ENCODE results near the gene PHYHIPL.
"Not testable (repeated sequence)": the region's sequence is repeated elsewhere in the genome, so short reads cannot be mapped to it uniquely, and the experiment has no call there.

Gene PHYHIPL

GRCh38 chr10:59175538-59176240 lies 754 bp upstream of the PHYHIPL start:
- Mint-ChIP-seq H3K9me3 (peaks cover 3 to 7% of the 10 kb centered on the region in 2 donors), H3K27ac (no peak overlapping the region)

DNA sequence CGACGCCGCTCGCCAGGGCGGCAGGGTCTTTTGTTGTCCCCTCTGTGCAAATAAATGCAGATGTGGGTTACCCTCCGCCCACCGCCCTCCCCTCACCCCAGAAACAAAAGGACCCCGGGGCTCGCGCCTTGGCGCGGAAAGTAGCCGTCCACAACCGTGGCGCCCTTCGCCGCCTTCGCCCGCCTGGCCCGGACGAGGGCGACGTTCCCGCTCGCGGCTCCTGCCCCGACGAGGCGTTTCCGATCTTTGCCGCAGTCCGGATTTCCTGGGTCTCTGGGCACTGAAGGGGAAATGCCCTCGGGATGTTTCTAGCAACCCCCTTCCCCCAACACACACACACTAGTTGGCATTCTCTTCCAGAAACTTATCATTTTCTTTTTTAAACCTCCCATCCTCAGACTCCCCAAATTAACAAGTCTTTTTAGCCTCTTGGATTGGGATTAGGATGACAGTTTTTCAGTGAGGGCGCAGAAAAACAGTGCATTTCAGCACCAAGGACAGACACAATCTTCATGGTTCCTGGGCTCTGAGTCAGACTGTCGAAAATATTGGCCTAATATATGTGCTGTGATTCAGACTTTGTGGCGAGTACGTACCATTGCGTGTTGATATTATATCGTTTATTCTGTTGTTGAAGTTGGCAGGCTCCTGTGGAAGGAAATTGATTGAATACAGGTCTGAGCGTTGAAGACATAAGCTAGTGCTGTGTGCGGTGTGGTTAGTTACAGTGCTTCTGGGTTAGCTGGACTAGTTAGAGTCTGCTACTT lies 771 bp downstream of the PHYHIPL start:
- ATAC-seq (replicated peaks) (no peak), DNase-seq (no peak)
- peaks cover 3 to 7% of the 10 kb centered on the region in 2 donors for H3K9me3 Mint-ChIP-seq
- H3K27me3 Mint-ChIP-seq, result peaks cover 27 to 31% of the 10 kb centered on the region in 2 donors
- peak overlapping the region in 1 of 2 donors; percentile 36 for H3K4me3 Mint-ChIP-seq
- no peaks in the 10 kb centered on the region for H3K36me3 Mint-ChIP-seq
- H3K27ac Mint-ChIP-seq, result no peak overlapping the region
- peaks cover 4 to 10% of the 10 kb centered on the region in 2 donors for H3K4me1 Mint-ChIP-seq

More at GRCh38 chr10:59175538-59176240, 754 bp upstream of the PHYHIPL start:
- H3K4me1 Mint-ChIP-seq, result peaks cover 4 to 10% of the 10 kb centered on the region in 2 donors
- no peak overlapping the region for H3K4me3 Mint-ChIP-seq
- H3K36me3 Mint-ChIP-seq, result no peaks in the 10 kb centered on the region
- DNase-seq, result no peak
- ATAC-seq (replicated peaks), result no peak
- peaks cover 27 to 31% of the 10 kb centered on the region in 2 donors for H3K27me3 Mint-ChIP-seq

GRCh38 chr10:59177836-59178235 lies 1.4 kb downstream of the PHYHIPL start:
- Mint-ChIP-seq H3K36me3 (no peaks in the 10 kb centered on the region), H3K4me1 (peaks cover 4 to 10% of the 10 kb centered on the region in 2 donors), H3K9me3 (peaks cover 3 to 7% of the 10 kb centered on the region in 2 donors), H3K27me3 (peaks cover 27 to 31% of the 10 kb centered on the region in 2 donors), H3K4me3 (no peak overlapping the region), H3K27ac (no peak overlapping the region)
- ATAC-seq (replicated peaks) (no peak), DNase-seq (no peak)

DNA sequence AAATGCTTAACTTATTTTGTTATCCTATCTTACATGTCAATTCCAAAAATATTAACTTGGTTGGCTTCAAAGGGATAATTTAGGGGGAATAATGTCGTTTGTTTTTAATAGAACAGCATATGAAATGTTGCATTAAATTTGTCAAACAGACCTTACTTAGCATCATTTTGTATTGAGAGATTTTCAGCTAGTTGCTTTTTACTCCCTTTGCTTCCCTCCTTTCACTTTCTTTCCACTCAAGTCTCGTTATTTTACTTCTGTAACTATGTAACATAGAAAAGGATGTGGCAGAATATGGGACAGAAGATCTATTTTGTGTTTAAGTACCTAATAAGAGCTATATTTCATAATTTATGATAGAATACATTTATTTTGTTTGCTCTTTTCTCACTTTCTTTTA lies 2.6 kb downstream of the PHYHIPL start:
- DNase-seq (no peak), ATAC-seq (replicated peaks) (no peak)
- H3K36me3 Mint-ChIP-seq, result no peaks in the 10 kb centered on the region
- peaks cover 3 to 6% of the 10 kb centered on the region in 2 donors for H3K9me3 Mint-ChIP-seq
- H3K27me3 Mint-ChIP-seq, result peaks cover 26 to 28% of the 10 kb centered on the region in 2 donors
- H3K27ac Mint-ChIP-seq, result no peak overlapping the region
- no peak overlapping the region for H3K4me3 Mint-ChIP-seq
- H3K4me1 Mint-ChIP-seq, result peaks cover 4 to 10% of the 10 kb centered on the region in 2 donors

- no peaks in the 10 kb centered on the region for H3K36me3 Mint-ChIP-seq
- H3K27me3 Mint-ChIP-seq, result peaks cover 12 to 13% of the 10 kb centered on the region in 2 donors
- no peak overlapping the region for H3K27ac Mint-ChIP-seq
- DNase-seq (no peak), ATAC-seq (replicated peaks) (no peak)
- H3K9me3 Mint-ChIP-seq, result peaks cover 3 to 4% of the 10 kb centered on the region in 2 donors
- peaks cover 4 to 9% of the 10 kb centered on the region in 2 donors for H3K4me1 Mint-ChIP-seq
- H3K4me3 Mint-ChIP-seq, result no peak overlapping the region
Observed at GRCh38 chr10:59180689-59181270, 4.3 kb downstream of the PHYHIPL start.

DNA sequence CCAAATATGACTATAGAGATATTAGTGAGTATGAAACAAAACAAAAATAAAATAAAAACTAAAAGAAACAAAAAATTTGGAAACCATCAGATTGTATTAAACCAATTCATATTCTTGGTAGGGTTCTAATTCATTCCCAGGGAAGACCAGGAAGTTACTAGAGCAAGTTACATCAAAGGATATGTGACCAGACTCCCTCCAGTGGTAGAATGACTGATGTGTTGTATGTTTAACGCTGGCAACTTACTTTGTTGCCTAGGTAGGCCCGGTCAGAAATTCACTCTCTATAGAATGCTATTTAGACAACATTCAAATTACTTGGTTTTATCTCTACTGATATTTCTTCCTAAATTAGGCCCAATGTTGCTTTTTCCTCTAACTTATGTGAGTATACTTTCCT lies 5.2 kb downstream of the PHYHIPL start:
- peaks cover 9% of the 10 kb centered on the region in 2 donors for H3K27me3 Mint-ChIP-seq
- no peaks in the 10 kb centered on the region for H3K36me3 Mint-ChIP-seq
- H3K4me3 Mint-ChIP-seq, result no peak overlapping the region
- peaks cover 4 to 5% of the 10 kb centered on the region in 2 donors for H3K4me1 Mint-ChIP-seq
- H3K9me3 Mint-ChIP-seq, result peaks cover 3 to 7% of the 10 kb centered on the region in 2 donors
- H3K27ac Mint-ChIP-seq, result no peak overlapping the region
- ATAC-seq (replicated peaks) (no peak), DNase-seq (no peak)

DNA sequence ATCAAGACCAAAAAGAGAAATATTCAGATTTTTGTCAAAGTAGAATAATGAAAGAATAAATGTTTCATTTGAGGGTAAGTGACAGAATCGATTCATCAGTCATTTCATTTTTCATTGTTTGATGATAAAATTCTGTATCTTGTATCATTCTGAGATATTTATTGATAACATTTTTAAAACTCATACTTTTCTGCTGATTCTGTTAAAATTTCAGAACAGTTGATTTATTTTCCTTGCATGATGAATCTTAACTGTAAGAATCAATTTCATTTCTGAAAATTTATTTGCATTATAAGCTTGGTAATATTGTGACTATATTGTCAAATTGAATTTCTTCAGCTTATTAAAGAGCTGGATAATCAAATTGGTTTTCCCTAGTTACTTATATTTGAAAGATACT lies 13.9 kb downstream of the PHYHIPL start:
- ATAC-seq (replicated peaks) (no peak), DNase-seq (no peak)
- Mint-ChIP-seq H3K9me3 (peaks cover 1 to 5% of the 10 kb centered on the region in 2 donors), H3K36me3 (no peaks in the 10 kb centered on the region), H3K4me3 (no peak overlapping the region), H3K27ac (no peak overlapping the region), H3K27me3 (no peaks in the 10 kb centered on the region), H3K4me1 (no peaks in the 10 kb centered on the region)

DNA sequence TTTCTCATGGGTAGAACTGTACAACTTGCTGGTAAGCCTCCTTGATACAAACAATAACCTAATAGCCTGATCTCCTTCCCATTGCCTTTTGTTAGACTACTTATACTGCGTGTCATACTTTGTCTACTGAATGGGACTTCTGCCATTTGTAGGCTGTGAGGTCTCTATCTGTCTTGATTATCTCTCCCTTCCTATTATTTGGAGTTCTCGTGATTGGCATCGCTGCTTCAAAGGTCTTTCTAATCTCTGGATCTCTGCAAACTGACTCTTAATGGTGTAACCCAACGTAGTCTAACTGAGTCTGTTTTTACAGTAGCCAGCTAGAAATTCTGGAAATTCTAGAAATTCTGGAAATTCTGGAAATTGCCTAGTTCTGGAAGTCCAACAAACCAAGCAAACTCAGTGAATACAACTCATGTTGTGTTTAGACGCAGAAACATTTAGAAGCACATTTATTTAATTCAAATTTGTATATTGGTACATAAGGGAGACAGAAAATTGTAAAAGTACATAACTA lies 29.8 kb downstream of the PHYHIPL start:
- ATAC-seq (replicated peaks) (no peak), DNase-seq (no peak)
- no peaks in the 10 kb centered on the region for H3K4me1 Mint-ChIP-seq
- no peak overlapping the region for H3K4me3 Mint-ChIP-seq
- H3K36me3 Mint-ChIP-seq, result no peaks in the 10 kb centered on the region
- peaks cover 4% of the 10 kb centered on the region in 2 donors for H3K9me3 Mint-ChIP-seq
- no peaks in the 10 kb centered on the region for H3K27me3 Mint-ChIP-seq
- no peak overlapping the region for H3K27ac Mint-ChIP-seq

DNA sequence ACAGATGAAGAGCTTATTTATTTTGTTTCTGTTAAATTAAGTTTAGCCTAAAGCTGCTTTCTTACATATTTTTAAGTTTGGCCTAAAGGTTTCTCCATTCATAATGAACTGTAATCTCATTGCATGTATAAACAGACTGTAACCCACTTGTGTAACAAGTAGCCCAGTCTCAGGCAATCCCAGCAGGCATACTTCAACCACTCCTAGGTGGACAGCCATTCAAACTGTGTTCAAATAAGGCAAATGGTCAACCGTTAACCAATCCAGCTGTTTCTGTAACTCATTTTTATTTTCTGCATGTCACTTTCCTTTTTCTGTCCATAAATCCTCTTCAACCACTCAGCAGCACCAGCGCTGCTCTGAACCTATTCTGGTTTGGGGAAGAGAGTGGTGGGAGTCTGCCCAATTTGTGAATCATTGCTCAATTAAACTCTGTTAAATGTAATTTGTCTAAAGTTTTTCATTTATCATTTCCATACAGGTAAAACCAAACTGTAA lies 35.9 kb downstream of the PHYHIPL start:
- no peak for DNase-seq
- H3K9me3 Mint-ChIP-seq, result peaks cover 4% of the 10 kb centered on the region in 2 donors
- no peaks in the 10 kb centered on the region for H3K27me3 Mint-ChIP-seq
- H3K4me3 Mint-ChIP-seq, result no peak overlapping the region
- no peaks in the 10 kb centered on the region for H3K36me3 Mint-ChIP-seq
- no peak for ATAC-seq (replicated peaks)
- no peak overlapping the region for H3K27ac Mint-ChIP-seq
- no peaks in the 10 kb centered on the region for H3K4me1 Mint-ChIP-seq

DNA sequence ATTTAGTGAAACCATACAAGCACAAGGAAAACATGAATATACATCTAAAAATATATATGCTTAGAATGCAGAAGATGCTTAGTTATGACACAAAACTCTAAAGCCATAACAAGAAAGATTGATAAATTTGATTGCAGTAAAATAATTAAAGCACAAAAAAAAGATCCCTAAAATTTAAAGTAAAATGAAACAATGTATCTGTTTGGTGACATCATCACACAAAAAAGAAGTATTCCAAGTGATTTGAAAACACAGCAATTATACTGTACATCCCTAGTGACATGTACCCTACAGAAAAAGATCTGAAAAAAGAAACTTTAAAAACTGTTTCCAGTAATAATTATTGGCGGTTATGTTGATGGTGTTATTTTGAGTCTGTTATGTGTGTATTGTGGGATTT lies 37.7 kb downstream of the PHYHIPL start:
- Mint-ChIP-seq H3K9me3 (no peaks in the 10 kb centered on the region), H3K36me3 (no peaks in the 10 kb centered on the region)

DNA sequence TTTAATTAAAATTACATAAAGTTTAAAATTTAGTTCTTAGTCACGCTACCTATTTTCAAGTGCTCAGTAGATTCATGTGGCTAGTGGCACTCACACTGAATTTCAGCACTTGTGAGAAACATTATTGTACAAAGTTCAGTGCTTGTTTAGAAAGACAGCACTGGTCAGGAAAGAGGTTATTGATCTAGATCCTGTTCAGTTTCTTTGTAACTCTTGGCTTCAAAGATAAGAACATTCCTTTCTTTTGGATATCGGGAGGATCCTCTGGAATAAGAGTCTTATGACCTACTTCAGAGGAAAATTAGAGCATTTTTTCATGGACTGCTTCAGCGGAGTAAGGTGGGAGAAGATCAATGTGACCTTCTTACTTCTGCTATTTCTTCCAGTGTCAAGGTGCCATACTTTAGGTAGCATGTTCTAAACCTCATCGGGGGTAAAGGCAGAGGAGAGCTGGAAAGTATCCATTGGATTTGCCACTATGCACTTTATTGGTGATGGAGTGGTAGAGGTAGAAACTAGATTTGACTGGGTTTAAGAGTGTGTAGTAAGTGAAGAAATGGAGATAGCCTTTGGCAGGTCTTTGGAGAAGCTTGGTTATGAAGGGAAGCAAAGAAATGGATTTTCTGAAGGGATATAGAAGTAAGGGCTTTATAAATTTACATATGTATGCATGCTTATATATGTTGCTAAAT lies 39.9 kb downstream of the PHYHIPL start:
- no peaks in the 10 kb centered on the region for H3K36me3 Mint-ChIP-seq
- no peaks in the 10 kb centered on the region for H3K27me3 Mint-ChIP-seq
- H3K4me1 Mint-ChIP-seq, result no peaks in the 10 kb centered on the region
- H3K9me3 Mint-ChIP-seq, result no peaks in the 10 kb centered on the region
- DNase-seq, result no peak
- ATAC-seq (replicated peaks), result no peak
- no peak overlapping the region for H3K27ac Mint-ChIP-seq
- H3K4me3 Mint-ChIP-seq, result no peak overlapping the region

More for the DNA sequence above, 37.7 kb downstream of the PHYHIPL start:
- no peak for DNase-seq
- H3K27me3 Mint-ChIP-seq, result no peaks in the 10 kb centered on the region
- no peak overlapping the region for H3K4me3 Mint-ChIP-seq
- no peak overlapping the region for H3K27ac Mint-ChIP-seq
- ATAC-seq (replicated peaks), result no peak
- no peaks in the 10 kb centered on the region for H3K4me1 Mint-ChIP-seq

DNA sequence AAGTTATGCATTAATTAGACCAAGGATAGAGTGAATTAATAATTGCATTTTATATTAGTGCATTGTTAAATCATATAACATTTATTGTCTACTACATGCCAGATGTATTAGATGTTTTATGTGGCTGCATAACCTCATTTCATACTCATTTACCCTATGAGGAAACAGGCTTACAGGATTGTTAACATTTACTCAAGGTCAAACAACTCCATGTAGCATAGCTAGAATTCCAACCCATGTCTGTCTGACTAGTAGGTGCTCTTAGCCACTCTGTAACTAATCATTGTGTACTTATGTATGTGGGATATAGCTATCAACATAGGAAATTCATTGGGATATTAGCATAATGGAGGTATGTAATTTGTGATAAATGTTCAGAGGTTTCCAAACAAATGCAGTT lies 46.3 kb downstream of the PHYHIPL start:
- DNase-seq, result no peak
- Mint-ChIP-seq H3K4me1 (no peaks in the 10 kb centered on the region), H3K9me3 (no peaks in the 10 kb centered on the region), H3K27ac (no peak overlapping the region), H3K36me3 (no peaks in the 10 kb centered on the region), H3K4me3 (no peak overlapping the region), H3K27me3 (peaks cover 0 to 5% of the 10 kb centered on the region in 2 donors)
- no peak for ATAC-seq (replicated peaks)

DNA sequence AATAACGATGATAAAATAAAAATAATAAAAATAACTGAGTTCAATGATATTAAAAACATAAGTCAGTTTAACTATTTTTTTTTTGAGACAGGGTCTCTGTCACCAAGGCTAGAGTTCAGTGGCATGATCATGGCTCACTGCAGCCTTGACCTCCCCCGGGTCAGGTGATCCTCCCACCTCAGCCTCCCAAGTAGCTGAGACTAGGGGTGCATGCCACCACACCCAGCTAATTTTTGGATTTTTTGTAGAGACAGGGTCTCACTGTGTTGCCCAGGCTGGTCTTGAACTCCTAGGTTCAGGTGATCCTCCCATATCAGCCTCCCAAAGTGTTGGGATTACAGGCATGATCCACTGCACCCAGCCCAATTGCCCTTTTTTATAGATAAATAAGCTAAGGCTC lies 47.2 kb downstream of the PHYHIPL start:
- H3K4me1 Mint-ChIP-seq; H3K9me3 Mint-ChIP-seq; H3K36me3 Mint-ChIP-seq; DNase-seq; H3K4me3 Mint-ChIP-seq; H3K27ac Mint-ChIP-seq; ATAC-seq (replicated peaks); H3K27me3 Mint-ChIP-seq: not testable (repeated sequence)

GRCh38 chr10:59225211-59225610 lies 48.8 kb downstream of the PHYHIPL start:
- ATAC-seq (replicated peaks) (no peak), DNase-seq (no peak)
- no peak overlapping the region for H3K4me3 Mint-ChIP-seq
- H3K27ac Mint-ChIP-seq, result no peak overlapping the region
- H3K9me3 Mint-ChIP-seq, result no peaks in the 10 kb centered on the region
- H3K27me3 Mint-ChIP-seq, result peaks cover 0 to 5% of the 10 kb centered on the region in 2 donors
- H3K36me3 Mint-ChIP-seq, result no peaks in the 10 kb centered on the region
- H3K4me1 Mint-ChIP-seq, result no peaks in the 10 kb centered on the region
